ENCODE measurements around the gene GPX4. TPM values are rescaled to one million over a fixed set of nuclear protein-coding genes. Genes with fewer than 3 reads are reported as not detected.

GPX4 gene
- total and polyA plus RNA-seq, 2 of the 13 experiments (the other 11 are each of a cell fraction or from before 2014, with no cell fraction given) = 535 to 613 TPM

DNA sequence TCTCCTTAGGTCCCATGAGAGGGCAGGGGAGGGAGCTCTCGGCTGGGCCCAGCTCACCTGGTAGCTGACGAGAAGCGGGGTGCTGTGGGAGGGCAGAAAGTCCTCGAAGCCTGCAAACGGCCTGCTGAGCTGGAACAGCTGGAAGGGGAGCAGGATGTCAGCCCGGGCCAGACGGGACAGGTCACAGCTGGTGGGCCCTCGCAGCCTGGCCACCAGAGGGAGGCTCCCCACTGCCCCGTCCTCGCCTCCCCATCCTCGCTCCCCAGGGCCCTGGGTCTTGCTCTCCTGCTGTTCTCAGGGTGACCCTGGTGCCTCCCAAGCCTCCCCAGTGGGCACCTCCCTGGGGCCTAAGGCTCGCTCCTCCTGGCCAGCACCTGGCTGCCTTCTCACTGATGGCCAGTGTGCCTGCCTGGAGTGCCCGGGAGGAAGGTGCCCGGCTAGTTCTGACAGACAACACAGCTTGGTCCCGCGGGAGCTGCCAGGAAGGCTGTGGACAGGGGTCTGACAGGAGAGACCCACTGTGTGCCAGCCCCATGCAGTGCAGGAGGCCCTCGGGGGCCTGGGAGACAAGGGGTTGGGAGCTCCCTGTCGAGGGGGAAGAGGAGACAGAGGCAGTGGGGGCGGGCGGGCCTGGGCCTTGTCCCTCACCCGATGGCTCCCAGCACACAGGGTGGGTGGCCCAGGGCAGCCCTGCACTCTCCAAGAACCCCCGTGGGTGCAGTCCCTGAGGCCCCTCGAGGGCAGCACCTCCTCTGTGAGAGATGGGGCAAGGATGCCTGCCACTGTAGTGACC is 20.3 kb downstream of the GPX4 start (continued):
- TF ChIP-seq, protein P1, sequence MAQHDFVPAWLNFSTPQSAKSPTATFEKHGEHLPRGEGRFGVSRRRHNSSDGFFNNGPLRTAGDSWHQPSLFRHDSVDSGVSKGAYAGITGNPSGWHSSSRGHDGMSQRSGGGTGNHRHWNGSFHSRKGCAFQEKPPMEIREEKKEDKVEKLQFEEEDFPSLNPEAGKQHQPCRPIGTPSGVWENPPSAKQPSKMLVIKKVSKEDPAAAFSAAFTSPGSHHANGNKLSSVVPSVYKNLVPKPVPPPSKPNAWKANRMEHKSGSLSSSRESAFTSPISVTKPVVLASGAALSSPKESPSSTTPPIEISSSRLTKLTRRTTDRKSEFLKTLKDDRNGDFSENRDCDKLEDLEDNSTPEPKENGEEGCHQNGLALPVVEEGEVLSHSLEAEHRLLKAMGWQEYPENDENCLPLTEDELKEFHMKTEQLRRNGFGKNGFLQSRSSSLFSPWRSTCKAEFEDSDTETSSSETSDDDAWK (CRISPR knock-in tag; IDR thresholded peaks at IDR 0.05) = no peak
- no peak for TF ChIP-seq ZNF562 (CRISPR knock-in tag; IDR thresholded peaks at IDR 0.05; ENCODE audit: borderline replicate concordance)
- TF ChIP-seq, protein P2, sequence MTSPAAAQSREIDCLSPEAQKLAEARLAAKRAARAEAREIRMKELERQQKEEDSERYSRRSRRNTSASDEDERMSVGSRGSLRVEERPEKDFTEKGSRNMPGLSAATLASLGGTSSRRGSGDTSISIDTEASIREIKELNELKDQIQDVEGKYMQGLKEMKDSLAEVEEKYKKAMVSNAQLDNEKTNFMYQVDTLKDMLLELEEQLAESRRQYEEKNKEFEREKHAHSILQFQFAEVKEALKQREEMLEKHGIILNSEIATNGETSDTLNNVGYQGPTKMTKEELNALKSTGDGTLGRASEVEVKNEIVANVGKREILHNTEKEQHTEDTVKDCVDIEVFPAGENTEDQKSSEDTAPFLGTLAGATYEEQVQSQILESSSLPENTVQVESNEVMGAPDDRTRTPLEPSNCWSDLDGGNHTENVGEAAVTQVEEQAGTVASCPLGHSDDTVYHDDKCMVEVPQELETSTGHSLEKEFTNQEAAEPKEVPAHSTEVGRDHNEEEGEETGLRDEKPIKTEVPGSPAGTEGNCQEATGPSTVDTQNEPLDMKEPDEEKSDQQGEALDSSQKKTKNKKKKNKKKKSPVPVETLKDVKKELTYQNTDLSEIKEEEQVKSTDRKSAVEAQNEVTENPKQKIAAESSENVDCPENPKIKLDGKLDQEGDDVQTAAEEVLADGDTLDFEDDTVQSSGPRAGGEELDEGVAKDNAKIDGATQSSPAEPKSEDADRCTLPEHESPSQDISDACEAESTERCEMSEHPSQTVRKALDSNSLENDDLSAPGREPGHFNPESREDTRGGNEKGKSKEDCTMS (CRISPR knock-in tag; conservative IDR thresholded peaks at IDR 0.05) = no peak
- TF ChIP-seq, protein P3, sequence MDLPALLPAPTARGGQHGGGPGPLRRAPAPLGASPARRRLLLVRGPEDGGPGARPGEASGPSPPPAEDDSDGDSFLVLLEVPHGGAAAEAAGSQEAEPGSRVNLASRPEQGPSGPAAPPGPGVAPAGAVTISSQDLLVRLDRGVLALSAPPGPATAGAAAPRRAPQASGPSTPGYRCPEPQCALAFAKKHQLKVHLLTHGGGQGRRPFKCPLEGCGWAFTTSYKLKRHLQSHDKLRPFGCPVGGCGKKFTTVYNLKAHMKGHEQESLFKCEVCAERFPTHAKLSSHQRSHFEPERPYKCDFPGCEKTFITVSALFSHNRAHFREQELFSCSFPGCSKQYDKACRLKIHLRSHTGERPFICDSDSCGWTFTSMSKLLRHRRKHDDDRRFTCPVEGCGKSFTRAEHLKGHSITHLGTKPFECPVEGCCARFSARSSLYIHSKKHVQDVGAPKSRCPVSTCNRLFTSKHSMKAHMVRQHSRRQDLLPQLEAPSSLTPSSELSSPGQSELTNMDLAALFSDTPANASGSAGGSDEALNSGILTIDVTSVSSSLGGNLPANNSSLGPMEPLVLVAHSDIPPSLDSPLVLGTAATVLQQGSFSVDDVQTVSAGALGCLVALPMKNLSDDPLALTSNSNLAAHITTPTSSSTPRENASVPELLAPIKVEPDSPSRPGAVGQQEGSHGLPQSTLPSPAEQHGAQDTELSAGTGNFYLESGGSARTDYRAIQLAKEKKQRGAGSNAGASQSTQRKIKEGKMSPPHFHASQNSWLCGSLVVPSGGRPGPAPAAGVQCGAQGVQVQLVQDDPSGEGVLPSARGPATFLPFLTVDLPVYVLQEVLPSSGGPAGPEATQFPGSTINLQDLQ (CRISPR knock-in tag; IDR thresholded peaks at IDR 0.05) = no peak
- TF ChIP-seq, protein P4, sequence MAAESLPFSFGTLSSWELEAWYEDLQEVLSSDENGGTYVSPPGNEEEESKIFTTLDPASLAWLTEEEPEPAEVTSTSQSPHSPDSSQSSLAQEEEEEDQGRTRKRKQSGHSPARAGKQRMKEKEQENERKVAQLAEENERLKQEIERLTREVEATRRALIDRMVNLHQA (CRISPR knock-in tag; IDR thresholded peaks at IDR 0.05) = no peak
- no peak for TF ChIP-seq BORCS8-MEF2B (CRISPR knock-in tag; IDR thresholded peaks at IDR 0.05)
- TF ChIP-seq HNRNPUL1 (IDR thresholded peaks at IDR 0.05; ENCODE audit: low read depth, low read length) = no peak
- TF ChIP-seq ZNF446 (CRISPR knock-in tag; IDR thresholded peaks at IDR 0.05) = no peak
- TF ChIP-seq, protein P5, sequence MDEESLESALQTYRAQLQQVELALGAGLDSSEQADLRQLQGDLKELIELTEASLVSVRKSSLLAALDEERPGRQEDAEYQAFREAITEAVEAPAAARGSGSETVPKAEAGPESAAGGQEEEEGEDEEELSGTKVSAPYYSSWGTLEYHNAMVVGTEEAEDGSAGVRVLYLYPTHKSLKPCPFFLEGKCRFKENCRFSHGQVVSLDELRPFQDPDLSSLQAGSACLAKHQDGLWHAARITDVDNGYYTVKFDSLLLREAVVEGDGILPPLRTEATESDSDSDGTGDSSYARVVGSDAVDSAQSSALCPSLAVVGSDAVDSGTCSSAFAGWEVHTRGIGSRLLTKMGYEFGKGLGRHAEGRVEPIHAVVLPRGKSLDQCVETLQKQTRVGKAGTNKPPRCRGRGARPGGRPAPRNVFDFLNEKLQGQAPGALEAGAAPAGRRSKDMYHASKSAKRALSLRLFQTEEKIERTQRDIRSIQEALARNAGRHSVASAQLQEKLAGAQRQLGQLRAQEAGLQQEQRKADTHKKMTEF (CRISPR knock-in tag; IDR thresholded peaks at IDR 0.05) = no peak
- TF ChIP-seq, protein P6, sequence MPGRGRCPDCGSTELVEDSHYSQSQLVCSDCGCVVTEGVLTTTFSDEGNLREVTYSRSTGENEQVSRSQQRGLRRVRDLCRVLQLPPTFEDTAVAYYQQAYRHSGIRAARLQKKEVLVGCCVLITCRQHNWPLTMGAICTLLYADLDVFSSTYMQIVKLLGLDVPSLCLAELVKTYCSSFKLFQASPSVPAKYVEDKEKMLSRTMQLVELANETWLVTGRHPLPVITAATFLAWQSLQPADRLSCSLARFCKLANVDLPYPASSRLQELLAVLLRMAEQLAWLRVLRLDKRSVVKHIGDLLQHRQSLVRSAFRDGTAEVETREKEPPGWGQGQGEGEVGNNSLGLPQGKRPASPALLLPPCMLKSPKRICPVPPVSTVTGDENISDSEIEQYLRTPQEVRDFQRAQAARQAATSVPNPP (CRISPR knock-in tag; IDR thresholded peaks at IDR 0.05) = no peak
- TF ChIP-seq ZNF841 (CRISPR knock-in tag; IDR thresholded peaks at IDR 0.05; ENCODE audit: borderline replicate concordance) = no peak
- TF ChIP-seq, protein P7, sequence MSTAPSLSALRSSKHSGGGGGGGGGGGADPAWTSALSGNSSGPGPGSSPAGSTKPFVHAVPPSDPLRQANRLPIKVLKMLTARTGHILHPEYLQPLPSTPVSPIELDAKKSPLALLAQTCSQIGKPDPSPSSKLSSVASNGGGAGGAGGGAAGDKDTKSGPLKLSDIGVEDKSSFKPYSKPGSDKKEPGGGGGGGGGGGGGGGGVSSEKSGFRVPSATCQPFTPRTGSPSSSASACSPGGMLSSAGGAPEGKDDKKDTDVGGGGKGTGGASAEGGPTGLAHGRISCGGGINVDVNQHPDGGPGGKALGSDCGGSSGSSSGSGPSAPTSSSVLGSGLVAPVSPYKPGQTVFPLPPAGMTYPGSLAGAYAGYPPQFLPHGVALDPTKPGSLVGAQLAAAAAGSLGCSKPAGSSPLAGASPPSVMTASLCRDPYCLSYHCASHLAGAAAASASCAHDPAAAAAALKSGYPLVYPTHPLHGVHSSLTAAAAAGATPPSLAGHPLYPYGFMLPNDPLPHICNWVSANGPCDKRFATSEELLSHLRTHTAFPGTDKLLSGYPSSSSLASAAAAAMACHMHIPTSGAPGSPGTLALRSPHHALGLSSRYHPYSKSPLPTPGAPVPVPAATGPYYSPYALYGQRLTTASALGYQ (CRISPR knock-in tag; IDR thresholded peaks at IDR 0.05) = no peak
- no peak for TF ChIP-seq ZNF782 (CRISPR knock-in tag; IDR thresholded peaks at IDR 0.05; ENCODE audit: borderline replicate concordance)
